Breast epithelium (tissue), 4 donors: ENCODE data around the gene CLASP1. TPM values are rescaled to one million over a fixed set of nuclear protein-coding genes. Genes with fewer than 3 reads are reported as not detected.
"Not testable (repeated sequence)": the region's sequence is repeated elsewhere in the genome, so short reads cannot be mapped to it uniquely, and the experiment has no call there.

Experiments
- DNase-seq, 2 donors: peaks; one replicate each; pipeline ENCODE4 v3.0.0-alpha.2; 2019; ENCODE audit warnings: low spot score in 2 of 2
- H3K27ac ChIP-seq, 2 donors: fragments of 200-600 bp; sonication (generic) in 1 of 2; one replicate each; pipeline ENCODE4 v1.5.1; 2016 to 2019; ENCODE audit warnings: mild to moderate bottlenecking in 1 of 2
- H3K27me3 ChIP-seq, 2 donors: fragments of 200-600 bp; sonication (generic) in 1 of 2; one replicate each; pipeline versions ENCODE4 v1.5.1 to v1.6.0; 2017 to 2019; ENCODE audit warnings: control low read depth in 1 of 2, mild to moderate bottlenecking in 1 of 2
- H3K36me3 ChIP-seq: fragments of 200-600 bp; one replicate; pipeline ENCODE4 v1.5.1; 2019
- H3K4me1 ChIP-seq, 2 donors: fragments of 200-600 bp; sonication (generic); one replicate each; pipeline ENCODE4 v1.5.1; 2016 to 2019; ENCODE audit warnings: control low read depth in 1 of 2
- H3K4me3 ChIP-seq, 3 donors: fragments of 200-600 bp; sonication (generic); 1 replicate in 2 of 3; 2 replicates in 1 of 3; pipeline ENCODE4 v1.5.1; 2016 to 2019; ENCODE audit warnings: mild to moderate bottlenecking in 3 of 3, moderate library complexity in 2 of 3
- H3K9me3 ChIP-seq, 2 donors: fragments of 200-600 bp; sonication (generic) in 1 of 2; one replicate each; pipeline ENCODE4 v1.5.1; 2016 to 2019; ENCODE audit warnings: control low read depth in 1 of 2
- CTCF ChIP-seq, 3 donors: fragments of 450-650 bp; IDR thresholded peaks; one replicate each; pipeline ENCODE4 v1.5.1; 2016 to 2017; ENCODE audit warnings: antibody characterized with exemption in 3 of 3, mild to moderate bottlenecking in 3 of 3, moderate library complexity in 3 of 3
- POLR2A ChIP-seq: fragments of 450-650 bp; IDR thresholded peaks from one replicate; pipeline ENCODE4 v1.6.1; 2016; ENCODE audit warnings: antibody characterized with exemption, mild to moderate bottlenecking, moderate library complexity
- POLR2AphosphoS5 ChIP-seq, 3 donors: sonication (generic); formaldehyde crosslinking; IDR thresholded peaks; one replicate each; pipeline ENCODE4 v1.6.1; 2017; ENCODE audit warnings: antibody characterized with exemption in 3 of 3
- intact Hi-C: fragments of 100-400 bp; cut with DNase I; formaldehyde crosslinking; loops from one replicate; pipeline ENCODE4 v1.15.1; 2023; ENCODE audit warnings: low total_unique reads
- total RNA-seq, 3 donors: library from RNA; depleted of rRNA; stranded (reverse); fragments of >200 nt; gene quantifications; one replicate each; pipeline ENCODE4 v1.1.0, GENCODE V29; 2016

The CLASP1 gene
- total RNA-seq, 3 donors from 2014 or later, result 80.3 to 106 (median 98.7) TPM

GRCh38 chr2:121625953-121626352 is 23.3 kb downstream of the CLASP1 start:
- Histone ChIP-seq H3K4me1 (no peaks in the 10 kb centered on the region), H3K4me3 (no peak overlapping the region), H3K9me3 (peaks cover 0 to 5% of the 10 kb centered on the region in 2 donors), H3K36me3 (no peaks in the 10 kb centered on the region), H3K27ac (no peak overlapping the region), H3K27me3 (no peaks in the 10 kb centered on the region)
- intact Hi-C loops, result loop anchor here (2.0 kb wide), 1 partner anchor 49 kb away; no protein-coding TSS in a partner anchor
- no peak for DNase-seq
- TF ChIP-seq POLR2A (no peak), POLR2AphosphoS5 (IDR thresholded peaks at IDR 0.05) (no peak), CTCF (IDR thresholded peaks at IDR 0.05) (no peak)

- no peak for DNase-seq
- Histone ChIP-seq H3K27me3 (no peaks in the 10 kb centered on the region), H3K4me1 (no peaks in the 10 kb centered on the region), H3K36me3 (no peaks in the 10 kb centered on the region), H3K9me3 (no peaks in the 10 kb centered on the region), H3K4me3 (no peak overlapping the region), H3K27ac (no peak overlapping the region)
- TF ChIP-seq CTCF (IDR thresholded peaks at IDR 0.05) (no peak), POLR2A (no peak), POLR2AphosphoS5 (IDR thresholded peaks at IDR 0.05) (no peak)
- intact Hi-C loops, result no loop called here
These were observed 32.1 kb downstream of the CLASP1 start for GRCh38 chr2:121617042-121617599.

DNA sequence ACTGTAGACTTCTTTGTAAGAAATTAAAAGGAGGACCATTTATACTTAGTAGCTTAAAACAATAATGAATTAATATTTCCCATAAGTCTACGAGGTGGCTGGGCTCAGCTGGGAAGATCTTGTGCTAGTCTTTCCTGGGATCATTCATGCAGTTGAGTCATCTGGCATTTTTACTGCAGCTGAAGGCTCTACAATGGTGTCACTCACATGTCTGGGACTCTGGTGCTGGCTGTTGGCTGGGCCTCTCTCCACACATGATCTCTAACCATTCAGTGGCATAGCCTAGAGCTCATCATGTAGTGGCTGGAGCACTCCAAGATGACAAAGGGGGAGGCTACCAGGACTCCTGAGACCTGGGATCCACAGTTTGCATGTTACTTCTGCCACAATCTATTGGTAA is 35.5 kb downstream of the CLASP1 start:
- no peaks in the 10 kb centered on the region for H3K36me3 ChIP-seq
- intact Hi-C loops, result no loop called here
- H3K27ac ChIP-seq, result no peak overlapping the region
- no peaks in the 10 kb centered on the region for H3K9me3 ChIP-seq
- TF ChIP-seq CTCF (IDR thresholded peaks at IDR 0.05) (no peak), POLR2A (no peak), POLR2AphosphoS5 (IDR thresholded peaks at IDR 0.05) (no peak)
- no peaks in the 10 kb centered on the region for H3K27me3 ChIP-seq
- no peaks in the 10 kb centered on the region for H3K4me1 ChIP-seq
- no peak overlapping the region for H3K4me3 ChIP-seq
- DNase-seq, result no peak

GRCh38 chr2:121613152-121613551 is 36.1 kb downstream of the CLASP1 start:
- Histone ChIP-seq H3K36me3 (no peaks in the 10 kb centered on the region), H3K9me3 (no peaks in the 10 kb centered on the region), H3K27me3 (no peaks in the 10 kb centered on the region), H3K4me3 (no peak overlapping the region), H3K27ac (no peak overlapping the region), H3K4me1 (no peaks in the 10 kb centered on the region)
- intact Hi-C loops, result no loop called here
- TF ChIP-seq POLR2AphosphoS5 (IDR thresholded peaks at IDR 0.05) (no peak), POLR2A (no peak), CTCF (IDR thresholded peaks at IDR 0.05) (no peak)
- no peak for DNase-seq

DNA sequence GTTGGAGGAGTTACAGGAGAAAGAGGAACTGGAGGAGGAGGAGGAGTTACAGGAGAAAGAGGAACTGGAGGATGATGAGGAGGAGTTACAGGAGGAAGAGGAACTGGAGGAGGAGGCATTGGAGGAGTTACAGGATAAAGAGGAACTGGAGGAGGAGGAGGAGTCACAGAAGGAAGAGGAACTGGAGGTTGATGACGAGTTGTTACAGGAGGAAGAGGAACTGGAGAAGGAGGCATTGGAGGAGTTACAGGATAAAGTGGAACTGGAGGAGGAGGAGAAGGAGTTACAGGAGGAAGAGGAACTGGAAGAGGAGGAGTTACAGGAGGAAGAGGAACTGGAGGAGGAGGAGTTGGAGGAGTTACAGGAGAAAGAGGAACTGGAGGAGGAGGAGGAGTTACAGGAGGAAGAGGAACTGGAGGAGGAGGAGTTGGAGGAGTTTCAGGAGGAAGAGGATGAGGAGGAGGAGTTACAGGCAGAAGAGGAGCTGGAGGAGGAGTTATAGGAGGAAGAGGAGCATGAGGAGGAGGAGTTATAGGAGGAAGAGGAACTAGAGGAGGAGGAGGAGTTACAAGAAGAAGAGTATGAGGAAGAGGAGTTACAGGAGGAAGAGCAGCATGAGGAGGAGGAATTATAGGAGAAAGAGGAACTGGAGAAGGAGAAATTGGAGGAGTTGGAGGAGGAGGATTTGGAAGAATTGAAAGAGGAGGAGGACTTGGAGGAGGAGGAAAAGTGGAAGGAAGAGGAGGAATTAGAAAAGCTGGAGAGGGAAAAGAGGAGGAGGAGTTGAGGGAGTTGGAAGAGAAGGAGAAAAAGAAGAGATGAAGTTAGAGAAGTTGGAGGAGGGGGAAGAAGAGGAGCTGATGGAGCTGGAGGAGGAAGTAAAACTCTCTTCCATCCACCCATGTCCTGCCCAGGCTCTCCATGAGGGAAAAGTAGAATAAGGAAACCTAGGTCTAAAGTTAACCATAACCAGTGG is 37.2 kb downstream of the CLASP1 start:
- H3K4me1 ChIP-seq, result no peaks in the 10 kb centered on the region
- H3K4me3 ChIP-seq, result no peak overlapping the region
- no peaks in the 10 kb centered on the region for H3K9me3 ChIP-seq
- DNase-seq, result no peak
- no peak for TF ChIP-seq POLR2A
- no peak for TF ChIP-seq POLR2AphosphoS5 (IDR thresholded peaks at IDR 0.05)
- no peak for TF ChIP-seq CTCF (IDR thresholded peaks at IDR 0.05)
- H3K36me3 ChIP-seq, result no peaks in the 10 kb centered on the region
- H3K27me3 ChIP-seq, result no peaks in the 10 kb centered on the region
- intact Hi-C loops, result no loop called here
- H3K27ac ChIP-seq, result no peak overlapping the region

DNA sequence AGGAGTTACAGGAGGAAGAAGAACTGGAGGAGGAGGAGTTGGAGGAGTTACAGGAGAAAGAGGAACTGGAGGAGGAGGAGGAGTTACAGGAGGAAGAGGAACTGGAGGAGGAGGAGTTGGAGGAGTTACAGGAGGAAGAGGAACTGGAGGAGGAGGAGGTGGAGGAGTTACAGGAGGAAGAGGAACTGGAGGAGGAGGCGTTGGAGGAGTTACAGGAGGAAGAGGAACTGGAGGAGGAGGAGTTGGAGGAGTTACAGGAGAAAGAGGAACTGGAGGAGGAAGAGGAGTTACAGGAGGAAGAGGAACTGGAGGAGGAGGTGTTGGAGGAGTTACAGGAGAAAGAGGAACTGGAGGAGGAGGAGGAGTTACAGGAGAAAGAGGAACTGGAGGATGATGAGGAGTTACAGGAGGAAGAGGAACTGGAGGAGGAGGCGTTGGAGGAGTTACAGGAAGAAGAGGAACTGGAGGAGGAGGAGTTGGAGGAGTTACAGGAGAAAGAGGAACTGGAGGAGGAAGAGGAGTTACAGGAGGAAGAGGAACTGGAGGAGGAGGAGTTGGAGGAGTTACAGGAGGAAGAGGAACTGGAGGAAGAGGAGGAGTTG is 38.1 kb downstream of the CLASP1 start:
- H3K36me3 ChIP-seq, DNase-seq, H3K27me3 ChIP-seq, H3K9me3 ChIP-seq, H3K4me3 ChIP-seq, H3K27ac ChIP-seq, H3K4me1 ChIP-seq, intact Hi-C loops: not testable (repeated sequence)

GRCh38 chr2:121610487-121610874 is 38.8 kb downstream of the CLASP1 start:
- H3K4me1 ChIP-seq, H3K9me3 ChIP-seq, H3K36me3 ChIP-seq, intact Hi-C loops, DNase-seq, H3K4me3 ChIP-seq, H3K27ac ChIP-seq, H3K27me3 ChIP-seq: not testable (repeated sequence)
